ENCODE results near the gene MYO16. TPM values are rescaled to one million over a fixed set of nuclear protein-coding genes. Genes with fewer than 3 reads are reported as not detected.

The MYO16 gene
- total RNA-seq = 0.27 TPM

GRCh38 chr13:108629181-108629752 is at the start of gene MYO16:
Gene MYO16 (plus strand): TSS chr13:108629611. CDS start chr13:108629845, 234 bp downstream.
- ATAC-seq (no peak), DNase-seq (ENCODE audit: low spot score) (no peak)
- intact Hi-C loops (cut with DNase I) = no loop called here

GRCh38 chr13:108586826-108587225 is 42.6 kb upstream of the MYO16 start:
- no peak for ATAC-seq
- no peak for DNase-seq (ENCODE audit: low spot score)
- intact Hi-C loops (cut with DNase I) = no loop called here

- intact Hi-C loops (cut with DNase I) = no loop called here
- DNase-seq (ENCODE audit: low spot score) (no peak), ATAC-seq (no peak)
These were observed 40.9 kb upstream of the MYO16 start for GRCh38 chr13:108588516-108588915.

GRCh38 chr13:108594153-108594552 is 35.3 kb upstream of the MYO16 start:
- intact Hi-C loops (cut with DNase I) = no loop called here
- ATAC-seq (no peak), DNase-seq (ENCODE audit: low spot score) (no peak)

GRCh38 chr13:108595436-108596274 is 33.8 kb upstream of the MYO16 start:
- intact Hi-C loops (cut with DNase I) = no loop called here
- DNase-seq (ENCODE audit: low spot score) (no peak), ATAC-seq (no peak)

GRCh38 chr13:108597943-108598342 is 31.5 kb upstream of the MYO16 start:
- no peak for ATAC-seq
- intact Hi-C loops (cut with DNase I) = no loop called here

GRCh38 chr13:108606424-108606823 is 23.0 kb upstream of the MYO16 start:
- no peak for DNase-seq (ENCODE audit: low spot score)
- ATAC-seq = no peak
- intact Hi-C loops (cut with DNase I) = no loop called here

More at GRCh38 chr13:108597943-108598342, 31.5 kb upstream of the MYO16 start:
- DNase-seq (ENCODE audit: low spot score) = no peak

GRCh38 chr13:108609353-108609752 is 20.1 kb upstream of the MYO16 start:
- DNase-seq (ENCODE audit: low spot score) = no peak
- intact Hi-C loops (cut with DNase I) = no loop called here
- ATAC-seq = no peak

- no peak for ATAC-seq
- DNase-seq (ENCODE audit: low spot score) = no peak
- intact Hi-C loops (cut with DNase I) = no loop called here
These were observed 18.9 kb upstream of the MYO16 start for GRCh38 chr13:108610507-108610906.

GRCh38 chr13:108615241-108615640 is 14.2 kb upstream of the MYO16 start:
- DNase-seq (ENCODE audit: low spot score) = no peak
- intact Hi-C loops (cut with DNase I) = no loop called here
- ATAC-seq = no peak

- intact Hi-C loops (cut with DNase I) = no loop called here
- no peak for ATAC-seq
- no peak for DNase-seq (ENCODE audit: low spot score)
These were observed 11.2 kb upstream of the MYO16 start for GRCh38 chr13:108618233-108618632.

GRCh38 chr13:108621462-108621861 is 7.9 kb upstream of the MYO16 start:
- ATAC-seq (no peak), DNase-seq (ENCODE audit: low spot score) (no peak)
- intact Hi-C loops (cut with DNase I) = no loop called here

- intact Hi-C loops (cut with DNase I) = no loop called here
- ATAC-seq (no peak), DNase-seq (ENCODE audit: low spot score) (no peak)
These were observed 5.3 kb upstream of the MYO16 start for GRCh38 chr13:108624108-108624507.

- intact Hi-C loops (cut with DNase I) = no loop called here
- DNase-seq (ENCODE audit: low spot score) = no peak
- ATAC-seq = no peak
These were observed 4.4 kb upstream of the MYO16 start for GRCh38 chr13:108624979-108625378.

- DNase-seq (ENCODE audit: low spot score) (no peak), ATAC-seq (no peak)
- intact Hi-C loops (cut with DNase I) = no loop called here
These were observed 577 bp downstream of the MYO16 start for GRCh38 chr13:108629988-108630387.

GRCh38 chr13:108632649-108633167 is 3.3 kb downstream of the MYO16 start:
- intact Hi-C loops (cut with DNase I) = no loop called here
- no peak for ATAC-seq

GRCh38 chr13:108638901-108639300 is 9.5 kb downstream of the MYO16 start:
- DNase-seq (ENCODE audit: low spot score) (no peak), ATAC-seq (no peak)
- intact Hi-C loops (cut with DNase I) = no loop called here

More at GRCh38 chr13:108632649-108633167, 3.3 kb downstream of the MYO16 start:
- DNase-seq (ENCODE audit: low spot score) = no peak

GRCh38 chr13:108643646-108644353 is 14.4 kb downstream of the MYO16 start:
- intact Hi-C loops (cut with DNase I) = no loop called here
- no peak for ATAC-seq
- DNase-seq (ENCODE audit: low spot score) = no peak

- no peak for DNase-seq (ENCODE audit: low spot score)
- ATAC-seq = no peak
- intact Hi-C loops (cut with DNase I) = no loop called here
These were observed 16.0 kb downstream of the MYO16 start for GRCh38 chr13:108645376-108645775.

GRCh38 chr13:108650271-108650670 is 20.9 kb downstream of the MYO16 start:
- ATAC-seq = no peak
- DNase-seq (ENCODE audit: low spot score) = no peak
- intact Hi-C loops (cut with DNase I) = no loop called here

Measured in sciatic nerve (tissue), 2 donors.